HEK293T (cell line): Measurements from ENCODE around the gene ADAMTS17.
A peak's percentile ranks its signal among the peaks of the same experiment; 100 is the strongest.

ENCODE experiments used
- CTCF ChIA-PET: fragments of 350-600 bp; formaldehyde crosslinking; extraction: SDS; loops from one replicate; lab custom pipeline; 2021; ENCODE audit warnings: antibody characterized with exemption, inconsistent platforms; lab: Yijun Ruan, JAX
- POLR2A ChIA-PET: fragments of 350-600 bp; formaldehyde crosslinking; extraction: SDS; loops from one replicate; lab custom pipeline; 2020; ENCODE audit warnings: antibody characterized with exemption, inconsistent platforms; lab: Yijun Ruan, JAX
- DNase-seq: peaks from one replicate; pipeline ENCODE4 v3.0.0; 2012; ENCODE audit warnings: mixed read lengths; ENCODE audit errors: extremely low spot score
- ARNT ChIP-seq: fragments of 450-650 bp; IDR thresholded peaks from 2 replicates; pipeline ENCODE4 v1.6.1; 2017; ENCODE audit warnings: mild to moderate bottlenecking
- BHLHE40 ChIP-seq: fragments of 450-650 bp; IDR thresholded peaks from 2 replicates; pipeline ENCODE4 v1.6.1; 2016; ENCODE audit warnings: mild to moderate bottlenecking, moderate library complexity, borderline replicate concordance
- CTBP1 ChIP-seq: fragments of 450-650 bp; IDR thresholded peaks from 2 replicates; pipeline ENCODE4 v1.6.1; 2016; ENCODE audit warnings: borderline replicate concordance
- ELF4 ChIP-seq: fragments of 450-650 bp; IDR thresholded peaks from 2 replicates; pipeline ENCODE4 v1.6.1; 2017; ENCODE audit warnings: antibody characterized with exemption
- FOXA1 ChIP-seq: fragments of 450-650 bp; IDR thresholded peaks from 2 replicates; pipeline ENCODE4 v1.6.1; 2016; ENCODE audit warnings: mild to moderate bottlenecking
- FOXK2 ChIP-seq: fragments of 450-650 bp; IDR thresholded peaks from 2 replicates; pipeline ENCODE4 v1.6.1; 2016; ENCODE audit warnings: mild to moderate bottlenecking
- FOXM1 ChIP-seq: fragments of 450-650 bp; IDR thresholded peaks from 2 replicates; pipeline ENCODE4 v1.6.1; 2017; ENCODE audit warnings: mild to moderate bottlenecking, borderline replicate concordance
- HDGF ChIP-seq: fragments of 450-650 bp; IDR thresholded peaks from 2 replicates; pipeline ENCODE4 v1.6.1; 2017; ENCODE audit warnings: antibody characterized with exemption, borderline replicate concordance
- L3MBTL2 ChIP-seq: fragments of 450-650 bp; conservative IDR thresholded peaks from 2 replicates; pipeline ENCODE4 v1.6.1; 2016; ENCODE audit warnings: mild to moderate bottlenecking
- LEF1 ChIP-seq: fragments of 450-650 bp; IDR thresholded peaks from 2 replicates; pipeline ENCODE4 v1.6.1; 2017; ENCODE audit warnings: mild to moderate bottlenecking, borderline replicate concordance
- NFRKB ChIP-seq: fragments of 450-650 bp; IDR thresholded peaks from 2 replicates; pipeline ENCODE4 v1.6.1; 2016; ENCODE audit warnings: mild to moderate bottlenecking, moderate library complexity
- SP1 ChIP-seq: fragments of 450-650 bp; IDR thresholded peaks from 2 replicates; pipeline ENCODE4 v1.6.1; 2017
- SUZ12 ChIP-seq: fragments of 450-650 bp; IDR thresholded peaks from 2 replicates; pipeline ENCODE4 v1.6.1; 2016; ENCODE audit warnings: mild to moderate bottlenecking
- TARDBP ChIP-seq: fragments of 450-650 bp; IDR thresholded peaks from 2 replicates; pipeline ENCODE4 v1.6.1; 2016
- ZNF384 ChIP-seq: fragments of 450-650 bp; IDR thresholded peaks from 2 replicates; pipeline ENCODE4 v1.6.1; 2016
- TF ChIP-seq, protein P1 (sequence below): fragments of 450-650 bp; IDR thresholded peaks from 2 replicates; pipeline ENCODE4 v1.6.1; 2016

The ADAMTS17 gene

DNA sequence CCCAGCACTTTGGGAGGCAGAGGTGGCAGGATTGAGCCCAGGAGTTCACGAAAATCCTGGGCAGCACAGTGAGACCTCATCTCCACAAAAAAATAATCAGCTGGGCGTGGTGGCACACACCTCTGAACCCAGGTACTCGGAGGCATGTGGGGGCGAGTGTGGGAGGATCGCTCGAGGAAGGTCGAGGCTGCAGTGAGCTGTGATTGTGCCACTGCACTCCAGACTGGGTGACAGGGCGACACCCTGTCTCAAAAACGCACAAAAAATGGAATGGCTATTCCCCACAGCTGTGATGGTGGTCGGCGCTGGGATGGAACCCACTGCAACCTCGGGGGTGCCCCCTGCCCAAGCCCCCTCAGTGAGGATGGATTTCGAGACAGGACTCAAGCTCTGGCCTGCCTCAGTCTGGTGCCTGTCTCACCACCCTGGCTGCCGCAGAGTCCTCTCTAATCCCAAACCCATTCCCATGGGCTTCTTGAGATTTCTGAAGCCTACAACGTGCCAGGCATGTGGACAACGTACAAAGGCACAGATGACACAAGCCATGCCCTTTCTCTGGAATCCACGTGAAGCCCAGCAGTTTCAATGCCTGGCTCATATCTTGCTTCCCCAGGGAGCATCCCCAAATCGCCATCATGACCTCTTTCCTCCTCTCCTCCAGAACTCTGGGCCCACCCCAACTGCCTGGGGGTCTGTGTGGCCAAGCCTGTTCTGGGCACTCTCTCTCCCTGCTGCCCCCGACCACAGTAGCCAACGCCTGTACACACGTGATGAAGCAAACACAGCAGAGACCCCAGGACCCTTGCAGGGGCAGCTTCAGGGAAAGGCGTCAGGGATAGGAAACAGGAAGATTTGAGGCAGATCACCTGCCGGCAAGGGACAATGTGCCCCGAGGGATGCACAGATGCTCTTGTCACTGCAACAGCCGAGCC lies 32.4 kb downstream of the ADAMTS17 start:
- no peak for DNase-seq
- CTCF ChIA-PET = no interaction called here
- POLR2A ChIA-PET = no interaction called here
- TF ChIP-seq CTBP1 = no peak

DNA sequence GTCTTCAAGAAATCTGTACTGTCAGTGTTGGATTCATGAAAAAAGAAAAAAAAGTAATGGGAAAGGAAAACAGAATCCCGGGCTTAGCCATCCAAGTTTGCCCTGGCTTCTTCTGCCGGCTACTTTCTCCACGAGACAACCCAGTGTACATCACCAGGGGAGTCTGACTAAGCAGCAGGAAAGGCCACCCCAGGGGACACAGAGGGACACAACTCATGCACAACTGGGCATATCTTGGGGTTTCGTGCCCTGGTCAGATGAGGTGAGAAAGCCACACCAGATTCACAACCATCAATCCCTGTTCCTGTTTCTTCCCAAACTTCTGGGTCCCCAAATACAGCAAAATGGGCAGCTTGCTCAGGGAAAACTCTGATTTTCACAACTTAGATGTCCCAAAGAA lies 33.2 kb downstream of the ADAMTS17 start:
- no peak for DNase-seq
- ChIA-PET POLR2A (no interaction called here), CTCF (no interaction called here)
- TF ChIP-seq HDGF (no peak), L3MBTL2 (no peak), CTBP1 (no peak), SP1 (no peak), LEF1 (no peak), ELF4 (no peak), NFRKB (no peak), FOXM1 (no peak), TARDBP (no peak), BHLHE40 (no peak), SUZ12 (no peak), ZNF384 (no peak), FOXK2 (no peak), ARNT (no peak)
- TF ChIP-seq, protein P1, sequence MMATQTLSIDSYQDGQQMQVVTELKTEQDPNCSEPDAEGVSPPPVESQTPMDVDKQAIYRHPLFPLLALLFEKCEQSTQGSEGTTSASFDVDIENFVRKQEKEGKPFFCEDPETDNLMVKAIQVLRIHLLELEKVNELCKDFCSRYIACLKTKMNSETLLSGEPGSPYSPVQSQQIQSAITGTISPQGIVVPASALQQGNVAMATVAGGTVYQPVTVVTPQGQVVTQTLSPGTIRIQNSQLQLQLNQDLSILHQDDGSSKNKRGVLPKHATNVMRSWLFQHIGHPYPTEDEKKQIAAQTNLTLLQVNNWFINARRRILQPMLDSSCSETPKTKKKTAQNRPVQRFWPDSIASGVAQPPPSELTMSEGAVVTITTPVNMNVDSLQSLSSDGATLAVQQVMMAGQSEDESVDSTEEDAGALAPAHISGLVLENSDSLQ = no peak

DNA sequence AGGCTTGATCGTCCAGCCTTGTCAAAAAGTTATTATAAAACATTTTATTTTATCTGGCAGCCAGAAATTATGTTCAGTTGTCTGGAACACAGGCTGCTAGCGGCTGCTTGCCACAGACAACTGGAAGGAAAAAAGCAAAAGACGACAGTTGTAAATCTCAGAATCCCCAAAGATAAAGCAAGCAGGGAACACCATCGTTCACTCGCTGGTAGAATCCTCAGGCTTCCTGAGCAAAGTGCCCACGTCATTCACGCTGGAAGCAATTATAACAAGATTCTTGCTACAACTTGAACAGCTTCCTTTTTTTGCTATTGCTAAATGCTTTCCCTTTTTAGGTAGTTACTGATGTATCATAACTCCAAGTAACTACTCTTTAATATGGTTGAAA lies 33.6 kb downstream of the ADAMTS17 start:
- TF ChIP-seq BHLHE40 (no peak), LEF1 (no peak), ARNT (no peak), L3MBTL2 (no peak), SUZ12 (no peak), ELF4 (no peak)
- DNase-seq = no peak
- ChIA-PET CTCF (no interaction called here), POLR2A (no interaction called here)

DNA sequence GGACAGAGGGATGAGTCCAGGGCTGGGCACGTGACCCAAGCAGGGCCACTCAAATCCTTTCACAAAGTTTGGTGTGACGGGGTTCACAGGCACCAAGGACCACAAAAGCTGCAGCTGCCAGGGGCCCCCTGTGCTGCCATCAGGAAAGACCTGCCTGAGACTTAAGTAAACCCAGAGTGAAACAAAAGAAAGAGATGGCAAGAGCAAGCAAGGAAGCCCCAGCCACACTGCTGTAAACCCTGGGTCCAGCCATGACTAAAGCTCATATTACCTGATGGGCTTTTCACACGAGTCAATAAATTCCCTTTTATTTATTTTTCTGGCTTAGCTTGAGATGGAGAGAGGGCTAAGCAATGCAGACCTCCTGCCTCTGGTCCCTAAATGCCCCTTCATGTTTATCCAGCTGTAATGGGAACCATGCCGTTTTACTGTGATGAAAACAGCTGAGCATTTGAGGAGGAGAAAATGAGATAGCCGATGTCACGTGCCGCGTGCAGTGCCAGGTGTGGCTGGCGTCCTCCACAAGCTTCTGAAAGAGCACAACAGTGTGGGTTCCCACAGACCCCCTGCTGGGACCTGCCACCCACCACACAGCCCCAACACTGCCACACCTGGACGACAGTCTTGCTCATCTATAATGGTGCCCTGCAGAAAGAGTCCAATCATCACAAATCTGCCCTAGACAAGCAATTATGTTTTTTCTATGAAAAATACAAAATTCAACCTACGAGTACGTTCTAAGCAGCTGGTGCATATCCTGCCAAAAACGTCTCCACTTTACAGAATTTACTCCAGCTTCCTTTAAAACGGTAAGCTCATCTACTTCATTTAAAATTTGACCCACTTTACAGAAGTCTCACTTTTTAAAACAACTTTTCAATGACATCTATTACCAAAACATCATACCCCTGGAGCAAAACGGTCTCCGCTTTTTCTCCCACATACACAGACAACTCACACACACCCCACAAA lies 34.2 kb downstream of the ADAMTS17 start:
- DNase-seq = peak; percentile 35
- ChIA-PET CTCF (no interaction called here), POLR2A (no interaction called here)
- TF ChIP-seq CTBP1 = peak; percentile 53; the same call in 1 of the 2 replicates
- 0 out of 2 replicates have a peak, but pooled peaks have one; percentile 22 for TF ChIP-seq LEF1
- TF ChIP-seq FOXA1 = no peak
- 0 out of 2 replicates have a peak, but pooled peaks have one; percentile 24 for TF ChIP-seq ARNT
- TF ChIP-seq BHLHE40 = peak; percentile 44; the same call in 1 of the 2 replicates
- TF ChIP-seq, protein P1 = 0 out of 2 replicates have a peak, but pooled peaks have one; percentile 3
- no peak for TF ChIP-seq FOXK2

DNA sequence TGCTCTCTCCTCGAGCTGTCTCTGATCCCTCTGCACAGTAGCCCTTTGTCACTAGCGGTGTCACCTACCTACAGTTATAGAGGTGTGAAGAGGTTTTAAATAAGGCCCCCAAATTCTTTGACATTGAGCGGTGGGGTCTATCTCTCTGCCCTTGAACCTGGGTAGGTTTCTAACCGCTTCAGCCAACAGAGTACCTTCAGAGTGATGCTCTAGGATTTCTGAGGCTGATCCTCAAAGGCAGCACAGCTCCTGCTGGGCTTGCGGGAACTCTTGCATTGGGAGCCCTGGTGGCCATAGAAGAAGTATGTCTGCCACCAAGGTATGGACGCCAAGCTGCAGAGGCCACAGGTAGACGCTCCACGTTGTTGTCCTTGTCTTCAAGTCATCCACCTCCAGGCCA lies 35.7 kb downstream of the ADAMTS17 start:
- TF ChIP-seq, protein P1 = no peak
- TF ChIP-seq CTBP1 (no peak), ELF4 (no peak), L3MBTL2 (no peak), TARDBP (no peak), BHLHE40 (no peak), SP1 (no peak), SUZ12 (no peak), FOXK2 (no peak), NFRKB (no peak), HDGF (no peak), LEF1 (no peak), FOXM1 (no peak), ARNT (no peak), FOXA1 (no peak), ZNF384 (no peak)
- no peak for DNase-seq
- POLR2A ChIA-PET = no interaction called here
- CTCF ChIA-PET = no interaction called here

DNA sequence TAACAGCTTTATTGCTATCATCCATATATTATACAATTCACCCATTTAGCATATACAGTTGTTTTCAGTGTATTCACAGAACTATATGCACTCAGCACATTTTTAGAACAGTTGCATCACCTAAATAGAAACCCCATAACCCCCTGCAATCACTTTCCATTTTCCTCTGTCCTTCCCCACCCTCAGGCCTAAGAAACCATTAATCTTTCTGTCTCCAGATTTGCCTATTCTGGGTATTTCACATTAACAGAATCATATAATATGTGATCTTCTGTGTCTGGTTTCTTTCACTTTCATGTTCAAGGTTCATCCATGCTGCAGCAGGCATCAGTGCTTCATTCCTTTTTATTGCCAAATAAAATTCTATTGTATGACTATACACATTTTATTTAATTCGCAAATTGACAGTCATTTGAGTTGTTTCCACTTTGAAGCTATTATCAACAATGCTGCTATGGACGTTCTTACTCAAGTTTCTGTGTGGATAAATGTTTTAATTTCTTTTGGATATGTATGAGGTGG lies 39.8 kb downstream of the ADAMTS17 start:
- ChIA-PET CTCF (no interaction called here), POLR2A (no interaction called here)
- no peak for DNase-seq
- no peak for TF ChIP-seq SP1
- no peak for TF ChIP-seq ZNF384
- TF ChIP-seq ELF4 = no peak
